Suppressor macrophage treated with lipopolysaccharide for 4 hours (primary cell): ENCODE data around the gene UNC79.

Experiments used
- DNase-seq: peaks from one replicate; pipeline ENCODE4 v3.0.0-alpha.2; 2020

Gene UNC79

DNA sequence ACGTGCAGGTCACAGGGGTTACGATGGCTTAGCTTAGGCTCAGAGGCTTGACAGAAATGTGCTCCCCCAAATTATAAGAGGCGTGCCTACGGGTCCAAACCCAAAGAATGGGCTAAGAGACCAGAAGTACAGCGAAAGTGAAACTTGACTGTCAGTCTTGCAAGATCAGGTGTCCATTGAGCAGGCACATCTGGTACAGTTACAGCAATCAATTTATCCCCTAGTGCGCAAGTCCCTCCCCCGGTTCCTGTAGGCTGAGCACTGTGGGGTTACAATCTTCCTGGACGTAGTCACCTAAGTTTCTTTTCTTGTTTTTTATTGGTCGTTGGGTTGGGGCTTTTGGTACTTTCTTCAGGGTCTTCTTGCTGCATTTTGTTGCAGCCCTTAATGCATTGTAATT, 134.2 kb downstream of the UNC79 start:
- DNase-seq: no peak

GRCh38 chr14:93566065-93566693, 135.4 kb downstream of the UNC79 start:
- no peak for DNase-seq

DNA sequence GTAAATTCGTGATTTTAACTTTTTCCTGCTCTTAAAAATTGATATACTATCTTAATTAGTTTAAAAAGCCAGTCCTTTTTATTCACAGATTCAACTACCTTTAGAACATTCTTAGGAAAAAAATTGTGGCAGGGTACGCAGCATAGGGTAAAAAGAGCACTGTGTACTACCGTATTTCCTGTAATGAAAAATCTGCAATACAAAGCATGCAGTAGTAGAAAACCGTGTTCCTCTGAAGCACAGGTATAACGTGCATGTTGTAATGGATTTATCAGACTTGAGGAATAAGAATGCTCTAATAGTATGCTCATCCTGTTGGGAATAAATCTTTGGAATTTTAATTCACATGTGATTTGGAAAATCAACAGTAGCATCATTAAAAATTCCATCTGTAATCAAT, 140.5 kb downstream of the UNC79 start:
- no peak for DNase-seq

- no peak for DNase-seq
These were observed 148.4 kb downstream of the UNC79 start for GRCh38 chr14:93579178-93579577.

GRCh38 chr14:93582516-93582915, 151.8 kb downstream of the UNC79 start:
- DNase-seq: no peak

- DNase-seq: no peak
These were observed 156.6 kb downstream of the UNC79 start for GRCh38 chr14:93587330-93587729.

DNA sequence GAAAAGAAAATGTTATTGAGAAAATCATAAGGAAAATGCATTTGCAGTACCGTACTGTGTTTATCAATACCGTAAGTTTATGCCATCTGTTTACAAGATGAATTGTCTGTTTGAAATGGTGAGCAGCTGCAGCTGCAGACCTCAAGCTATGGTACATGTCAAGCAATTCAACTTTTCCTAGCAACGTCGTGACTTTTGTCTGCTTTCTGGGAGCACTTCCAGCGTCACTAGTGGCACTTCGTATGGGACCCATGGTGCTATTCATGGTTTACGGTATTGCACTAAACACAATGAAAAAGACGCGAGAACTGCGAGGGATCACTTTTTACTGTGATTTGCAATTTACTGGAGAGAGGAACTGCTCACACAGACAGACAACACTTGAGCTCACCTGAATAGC, 160.8 kb downstream of the UNC79 start:
- no peak for DNase-seq

- DNase-seq: no peak
These were observed 162.0 kb downstream of the UNC79 start for GRCh38 chr14:93592786-93593185.

DNA sequence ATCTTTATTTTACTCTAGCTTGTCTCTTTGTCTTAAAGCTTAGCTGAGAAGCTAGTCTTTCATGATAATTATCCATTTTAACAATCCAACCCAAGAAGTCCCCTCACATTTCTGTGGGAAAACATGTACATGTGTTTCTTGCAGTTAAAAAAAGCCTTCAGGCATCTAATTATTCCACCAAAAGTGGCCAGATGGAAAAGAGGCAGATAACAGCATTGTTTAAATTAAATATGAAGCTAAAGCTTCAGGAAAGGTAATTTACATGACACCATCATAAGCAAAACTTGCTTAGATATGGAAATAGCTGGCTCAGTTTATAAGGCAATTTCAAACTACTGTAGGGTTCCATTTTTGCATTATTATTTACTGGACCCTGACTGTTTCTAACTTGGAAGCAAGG, 175.4 kb downstream of the UNC79 start:
- no peak for DNase-seq

GRCh38 chr14:93619176-93619793, 188.5 kb downstream of the UNC79 start:
- DNase-seq: peak; percentile 67

GRCh38 chr14:93628048-93628447, 197.3 kb downstream of the UNC79 start:
- no peak for DNase-seq

GRCh38 chr14:93629643-93630042, 198.9 kb downstream of the UNC79 start:
- no peak for DNase-seq

DNA sequence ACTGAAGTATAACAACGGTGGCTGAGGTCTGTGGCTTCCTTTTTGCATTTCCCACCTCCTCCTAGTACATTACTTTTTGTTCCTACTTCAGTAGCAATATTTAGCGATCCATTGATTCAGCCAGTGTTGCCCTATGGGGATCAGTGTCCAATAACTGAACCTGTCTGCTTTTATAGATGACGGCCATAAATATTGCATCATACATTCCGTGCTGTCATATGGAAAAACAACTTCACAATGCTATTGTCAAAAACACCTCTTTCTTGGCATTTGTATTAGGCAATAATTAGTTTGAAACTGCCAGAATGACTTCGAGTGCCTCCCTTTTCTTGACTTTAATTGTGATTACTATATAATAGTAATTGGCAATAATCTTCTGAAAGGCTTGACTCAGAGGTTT, 208.1 kb downstream of the UNC79 start:
- no peak for DNase-seq

- no peak for DNase-seq
These were observed 212.4 kb downstream of the UNC79 start for GRCh38 chr14:93643127-93643526.

DNA sequence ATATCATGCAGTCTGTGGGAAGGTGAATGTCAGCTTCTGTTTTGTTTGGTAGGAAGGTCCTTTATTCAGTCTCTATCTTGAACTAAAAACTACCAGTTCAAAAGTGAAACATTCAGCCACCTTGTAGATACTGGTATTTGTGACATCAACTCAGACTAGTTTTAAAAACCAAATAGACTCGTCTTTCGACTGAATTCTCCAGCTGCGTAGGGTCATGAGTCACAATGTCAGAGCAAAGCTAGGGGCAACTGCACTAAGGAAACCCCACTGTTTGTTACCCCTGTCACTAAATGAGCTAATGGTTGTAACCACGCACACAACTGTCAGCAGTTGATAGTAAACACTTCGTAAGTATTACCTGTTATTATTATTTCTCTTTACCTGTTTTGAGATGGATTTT, 212.9 kb downstream of the UNC79 start:
- no peak for DNase-seq

- DNase-seq: no peak
These were observed 214.5 kb downstream of the UNC79 start for GRCh38 chr14:93645200-93645599.

DNA sequence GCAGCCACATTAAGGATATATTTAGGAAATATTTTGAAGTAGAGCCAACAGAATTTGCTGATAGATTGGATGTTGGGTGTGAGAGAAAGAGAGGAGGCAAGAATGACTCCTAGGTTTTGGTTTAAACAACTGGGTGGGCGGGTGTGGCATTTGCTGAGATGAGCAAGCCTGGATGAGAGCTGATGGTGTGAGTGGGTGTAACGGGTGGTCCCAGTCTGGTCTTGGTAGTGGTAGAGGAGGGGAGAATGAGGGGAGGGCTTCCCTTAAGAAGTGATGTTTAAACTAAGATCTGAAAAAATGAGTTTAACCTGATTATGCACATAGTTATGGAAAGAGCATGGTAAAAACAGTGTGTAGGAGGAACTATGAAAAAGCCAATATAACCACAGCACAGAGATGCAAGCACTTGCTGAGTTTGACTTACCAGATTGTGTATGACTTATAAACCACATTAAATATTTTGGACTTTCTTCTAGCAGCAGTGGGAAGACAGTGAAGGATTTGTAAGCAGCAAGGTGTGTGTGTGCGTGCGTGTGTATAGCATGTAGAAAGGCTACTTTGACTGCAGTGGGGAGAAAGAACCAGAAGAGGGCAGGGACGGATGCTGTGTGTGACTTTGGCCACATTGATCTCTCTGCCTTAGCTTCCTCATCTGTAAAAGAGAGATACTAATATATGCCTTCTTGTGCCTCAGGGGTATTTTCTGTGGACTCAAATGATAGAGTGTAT, 217.9 kb downstream of the UNC79 start:
- DNase-seq: no peak

GRCh38 chr14:93654599-93654998, 223.9 kb downstream of the UNC79 start:
- DNase-seq: no peak

DNA sequence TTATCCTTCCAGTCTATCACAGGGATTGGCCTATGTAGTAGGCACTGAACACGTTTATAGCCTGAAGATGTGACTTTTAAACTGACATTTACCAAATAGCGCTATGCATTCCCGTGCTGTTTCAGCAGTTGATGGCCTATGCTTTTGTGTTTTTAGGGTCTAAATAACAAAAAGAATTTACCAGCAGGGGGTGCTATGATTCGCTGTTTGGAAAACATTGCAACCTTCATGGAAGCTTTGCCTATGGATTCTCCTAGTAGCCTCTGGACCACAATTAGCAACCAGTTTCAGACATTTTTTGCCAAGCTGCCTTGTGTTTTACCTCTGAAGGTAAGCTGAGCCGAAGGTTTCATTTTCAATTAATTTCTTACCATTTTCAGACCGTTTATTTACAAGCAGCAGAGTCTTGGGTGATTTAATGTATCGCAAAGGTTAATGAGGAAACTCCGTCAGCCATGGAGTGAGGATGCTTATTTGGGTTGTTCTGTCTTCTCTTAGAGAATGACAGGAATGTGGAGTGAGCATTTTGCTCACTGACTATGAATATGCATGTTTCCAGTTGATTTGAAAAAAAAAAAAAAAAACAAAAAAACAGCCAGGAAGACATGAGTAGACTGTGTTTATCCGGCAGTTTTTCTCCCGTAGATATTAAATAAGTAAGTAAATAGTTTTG, 224.5 kb downstream of the UNC79 start:
- DNase-seq: peak; percentile 82

DNA sequence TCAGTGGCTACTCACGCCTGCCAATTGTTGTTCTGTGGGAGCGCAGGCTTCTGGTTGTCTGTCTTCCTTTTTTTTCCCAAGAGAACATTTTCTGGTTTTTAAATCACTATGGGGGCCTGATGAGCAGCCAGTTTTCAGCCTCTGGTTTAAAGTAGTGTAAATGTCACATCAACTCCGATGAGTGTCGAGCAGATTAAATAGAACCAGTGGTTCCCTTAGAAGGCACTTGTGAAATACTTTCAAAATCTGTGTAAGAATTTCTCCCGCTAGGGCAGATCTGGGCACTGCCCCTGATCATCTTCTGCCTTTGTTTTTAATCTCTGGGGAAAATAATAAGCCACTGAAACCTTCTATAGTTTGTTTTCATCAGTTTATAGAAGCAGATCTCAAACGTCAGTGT, 227.1 kb downstream of the UNC79 start:
- DNase-seq: no peak

DNA sequence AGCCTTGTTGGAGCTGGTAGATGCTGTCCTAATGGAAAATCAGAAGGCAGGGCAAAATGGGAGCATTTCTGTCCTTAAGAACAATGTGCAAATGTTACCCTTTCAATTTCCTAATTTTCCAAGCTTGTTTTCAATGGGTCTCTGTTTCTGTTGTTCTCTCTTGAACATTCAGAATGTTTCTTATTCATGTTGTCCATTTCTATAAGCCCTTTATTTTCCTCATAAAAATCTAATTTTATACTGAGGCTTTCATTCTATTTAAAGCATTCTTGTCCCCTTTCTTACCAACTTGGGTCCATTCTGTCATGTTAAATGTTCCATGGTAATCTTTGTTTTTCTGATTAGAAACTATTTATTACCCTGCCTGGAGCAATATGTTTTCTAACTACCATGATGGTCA, 232.6 kb downstream of the UNC79 start:
- no peak for DNase-seq

GRCh38 chr14:93665169-93665568, 234.4 kb downstream of the UNC79 start:
- DNase-seq: no peak

DNA sequence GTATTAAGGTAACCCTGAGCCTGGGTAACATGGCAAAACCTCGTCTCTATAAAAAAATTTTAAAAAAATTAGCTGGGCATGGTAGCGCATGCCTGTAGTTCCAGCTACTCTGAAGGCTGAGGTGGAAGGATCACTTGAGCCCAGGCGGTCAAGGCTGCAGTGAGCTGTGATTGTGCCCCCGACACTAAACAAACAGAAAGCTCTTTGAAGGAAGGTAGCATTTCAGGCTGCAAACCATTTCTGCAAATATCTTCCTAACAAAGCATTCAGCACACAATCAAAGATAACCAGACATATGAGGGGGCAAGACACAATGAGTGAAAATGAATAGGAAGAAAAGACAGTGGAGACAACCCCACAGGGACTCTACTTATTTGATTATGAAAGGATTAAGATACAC, 238.9 kb downstream of the UNC79 start:
- no peak for DNase-seq

DNA sequence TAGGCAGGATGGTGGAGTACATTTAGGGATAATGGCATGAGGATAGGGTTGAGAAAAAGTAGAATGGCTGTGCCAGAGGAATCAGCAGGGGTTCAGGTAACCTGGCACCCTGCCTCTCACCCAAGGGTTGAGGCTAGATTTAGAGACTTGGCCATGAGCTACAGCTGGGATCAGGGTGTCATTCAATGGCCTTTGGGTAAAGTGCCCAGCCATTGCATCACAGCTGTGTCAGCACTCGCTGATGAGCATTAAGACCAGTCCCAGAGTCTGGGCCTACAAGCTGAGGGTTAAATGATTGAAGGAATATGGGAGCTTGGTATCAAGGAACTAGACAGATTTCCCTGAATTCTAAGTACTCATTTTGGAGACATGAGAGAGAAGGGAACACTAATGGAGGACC, 243.6 kb downstream of the UNC79 start:
- DNase-seq: no peak
